Keratinocyte (primary cell): ENCODE results near the gene MAGI1.

Experiments used
- EZH2 ChIP-seq: IDR thresholded peaks from one replicate; pipeline ENCODE4 v1.6.1; 2012; ENCODE audit warnings: inconsistent platforms, mild to moderate bottlenecking, low read length, moderate library complexity
- TF ChIP-seq, protein P1 (sequence below), 3 experiments: IDR thresholded peaks in 1 of 3; conservative IDR thresholded peaks in 1 of 3; optimal IDR thresholded peaks in 1 of 3; 2 replicates in 2 of 3; 3 replicates in 1 of 3; pipeline versions ENCODE3 to v1.5.1; 2011; ENCODE audit warnings: low read length in 3 of 3, mild to moderate bottlenecking in 3 of 3, moderate library complexity in 2 of 3, control low read depth in 1 of 3, inconsistent platforms in 1 of 3; ENCODE audit not compliant: insufficient read depth in 2 of 3; ENCODE audit errors: extremely low read depth in 1 of 3

DNA sequence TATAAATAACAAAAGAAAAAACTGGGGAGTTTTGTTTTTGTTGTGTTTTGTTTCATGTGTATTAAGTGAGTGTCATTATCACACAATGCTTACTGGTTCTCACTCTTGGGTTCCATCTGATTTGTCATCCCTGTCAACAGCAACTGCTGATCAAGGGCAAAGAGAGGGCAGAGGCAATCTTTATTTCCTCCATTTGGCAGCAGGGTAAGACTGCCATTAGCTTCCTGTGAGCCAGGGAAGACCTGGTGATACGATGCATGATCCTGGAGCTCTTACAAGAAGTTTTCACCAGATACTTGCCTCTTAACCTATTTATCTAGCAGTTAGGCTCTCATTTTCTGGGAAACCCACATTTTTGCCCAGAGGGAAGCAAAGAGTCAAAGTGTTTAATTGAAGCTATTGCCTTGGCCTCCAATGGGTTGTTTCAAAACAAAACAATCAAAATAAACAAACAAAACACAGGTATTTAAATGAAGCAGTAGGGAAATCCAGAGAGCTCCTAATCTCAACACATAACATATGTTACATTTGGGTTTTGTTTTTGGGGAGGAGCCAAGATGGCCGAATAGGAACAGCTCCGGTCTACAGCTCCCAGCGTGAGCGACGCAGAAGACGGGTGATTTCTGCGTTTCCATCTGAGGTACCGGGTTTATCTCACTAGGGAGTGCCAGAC, 529.8 kb downstream of the MAGI1 start:
- TF ChIP-seq, protein P1, sequence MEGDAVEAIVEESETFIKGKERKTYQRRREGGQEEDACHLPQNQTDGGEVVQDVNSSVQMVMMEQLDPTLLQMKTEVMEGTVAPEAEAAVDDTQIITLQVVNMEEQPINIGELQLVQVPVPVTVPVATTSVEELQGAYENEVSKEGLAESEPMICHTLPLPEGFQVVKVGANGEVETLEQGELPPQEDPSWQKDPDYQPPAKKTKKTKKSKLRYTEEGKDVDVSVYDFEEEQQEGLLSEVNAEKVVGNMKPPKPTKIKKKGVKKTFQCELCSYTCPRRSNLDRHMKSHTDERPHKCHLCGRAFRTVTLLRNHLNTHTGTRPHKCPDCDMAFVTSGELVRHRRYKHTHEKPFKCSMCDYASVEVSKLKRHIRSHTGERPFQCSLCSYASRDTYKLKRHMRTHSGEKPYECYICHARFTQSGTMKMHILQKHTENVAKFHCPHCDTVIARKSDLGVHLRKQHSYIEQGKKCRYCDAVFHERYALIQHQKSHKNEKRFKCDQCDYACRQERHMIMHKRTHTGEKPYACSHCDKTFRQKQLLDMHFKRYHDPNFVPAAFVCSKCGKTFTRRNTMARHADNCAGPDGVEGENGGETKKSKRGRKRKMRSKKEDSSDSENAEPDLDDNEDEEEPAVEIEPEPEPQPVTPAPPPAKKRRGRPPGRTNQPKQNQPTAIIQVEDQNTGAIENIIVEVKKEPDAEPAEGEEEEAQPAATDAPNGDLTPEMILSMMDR (optimal IDR thresholded peaks at IDR 0.05 in 1 of 3, IDR thresholded peaks at IDR 0.05 in 1 of 3, conservative IDR thresholded peaks at IDR 0.05 in 1 of 3; ENCODE audit: extremely low read depth in 1 of 3, insufficient read depth in 2 of 3, low read length in 3 of 3): no peak
- TF ChIP-seq EZH2: no peak
